Frontal cortex (tissue), 4 donors: ENCODE measurements around the gene TMEM240. TPM values are rescaled to one million over a fixed set of nuclear protein-coding genes. Genes with fewer than 3 reads are reported as not detected.
"Not testable (repeated sequence)": the region's sequence is repeated elsewhere in the genome, so short reads cannot be mapped to it uniquely, and the experiment has no call there.

Source experiments
- DNase-seq, 2 donors: peaks; one replicate each; pipeline ENCODE4 v3.0.0; 2012; ENCODE audit warnings: low spot score in 2 of 2
- FAIRE-seq: peaks from 2 replicates; lab custom pipeline; 2012; peaks lifted over from hg19 to GRCh38; lab: Jason Lieb, UNC
- total RNA-seq: library from RNA; depleted of rRNA; stranded (reverse); fragments of >200 nt; gene quantifications from one replicate; pipeline ENCODE4 v1.2.3, GENCODE V29; 2014
- donor health status: control.
- donor health status: control.
- donor health status: control.

The TMEM240 gene
- total RNA-seq, 1 donor from 2014 or later, result 16.3 TPM

DNA sequence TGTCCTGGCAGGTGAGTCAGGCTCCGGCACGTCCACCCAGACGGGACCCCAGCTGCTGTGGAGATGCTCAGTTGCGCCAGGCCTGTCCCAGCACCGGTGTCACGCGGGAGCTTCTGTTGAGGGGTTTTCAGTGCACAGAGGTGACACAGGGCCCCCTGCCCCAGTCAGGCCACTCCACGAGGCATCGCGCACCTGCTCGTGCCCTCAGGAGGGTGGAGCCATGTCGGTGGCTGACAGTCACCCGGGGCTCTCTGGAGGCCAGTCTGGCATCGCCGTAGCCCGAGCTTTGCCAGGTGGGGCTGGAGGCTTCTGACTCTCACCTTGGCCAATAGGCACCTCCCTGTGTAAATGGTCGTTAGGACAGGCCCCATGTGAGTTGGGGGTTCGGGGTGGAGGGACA is 11.1 kb downstream of the TMEM240 start:
- no peak for DNase-seq
- no peak for FAIRE-seq

GRCh38 chr1:1528301-1529267 is 11.8 kb downstream of the TMEM240 start:
- FAIRE-seq (no peak), DNase-seq (no peak)

GRCh38 chr1:1527092-1527816 is 13.2 kb downstream of the TMEM240 start:
- FAIRE-seq (no peak), DNase-seq (no peak)

DNA sequence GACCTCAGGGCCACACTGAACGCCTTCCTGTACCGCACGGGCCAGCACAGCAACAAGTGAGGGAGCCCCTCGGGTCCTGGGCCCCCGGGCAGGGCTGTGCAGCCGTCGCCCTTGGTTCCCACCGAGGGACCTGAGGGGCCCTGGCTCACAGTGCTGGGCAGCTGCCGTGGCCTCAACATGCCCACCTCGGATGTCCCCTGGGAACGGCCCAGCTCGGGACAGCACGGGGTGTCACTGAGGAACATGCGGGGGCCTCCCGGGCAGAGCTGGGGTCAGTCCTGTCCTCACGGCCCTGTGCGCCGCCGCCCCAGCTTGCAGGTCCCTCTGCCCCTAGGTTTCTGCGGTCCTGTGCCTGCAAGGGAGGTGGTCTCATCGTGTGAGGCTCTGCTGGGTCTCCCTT is 13.9 kb downstream of the TMEM240 start:
- not testable (repeated sequence) for FAIRE-seq, DNase-seq

DNA sequence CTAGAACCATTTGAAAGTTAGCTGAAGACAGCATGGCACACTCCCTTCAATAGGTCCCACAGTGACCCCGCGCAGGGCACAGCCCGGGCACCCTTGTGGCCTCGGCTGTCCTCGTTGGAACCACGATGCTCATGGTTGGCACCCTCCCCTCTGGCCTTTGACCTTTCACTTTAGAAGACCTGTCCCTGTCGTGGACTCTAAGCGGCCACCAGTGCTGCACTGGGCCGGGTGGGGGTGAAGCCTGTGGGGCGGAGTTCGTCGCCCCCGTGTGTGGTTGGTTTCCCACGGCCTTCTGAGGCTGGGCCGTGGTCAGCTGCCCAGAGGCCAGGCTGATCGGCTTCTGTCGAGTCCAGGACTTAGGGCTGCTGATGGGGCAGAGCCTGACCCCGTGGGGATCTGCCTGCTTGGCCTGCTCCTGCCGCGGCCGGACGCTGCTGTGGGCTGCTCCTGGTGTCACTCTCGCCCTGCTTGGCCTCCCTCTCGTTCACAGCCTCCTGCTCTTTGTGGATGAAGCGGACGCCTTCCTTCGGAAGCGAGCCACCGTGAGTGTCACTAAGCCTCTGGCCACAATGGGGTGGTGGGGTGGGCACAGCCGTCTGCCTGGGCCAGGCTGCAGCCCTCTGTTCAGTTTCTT is 15.6 kb downstream of the TMEM240 start:
- not testable (repeated sequence) for FAIRE-seq, DNase-seq

- not testable (repeated sequence) for FAIRE-seq, DNase-seq
These were observed 16.8 kb downstream of the TMEM240 start for GRCh38 chr1:1523651-1524050.

GRCh38 chr1:1523226-1523625 is 17.2 kb downstream of the TMEM240 start:
- not testable (repeated sequence) for FAIRE-seq

GRCh38 chr1:1522536-1522935 is 17.9 kb downstream of the TMEM240 start:
- FAIRE-seq, DNase-seq: not testable (repeated sequence)

More at GRCh38 chr1:1523226-1523625, 17.2 kb downstream of the TMEM240 start:
- DNase-seq, result not testable (repeated sequence)

GRCh38 chr1:1521331-1521730 is 19.1 kb downstream of the TMEM240 start:
- no peak for FAIRE-seq
- no peak for DNase-seq

DNA sequence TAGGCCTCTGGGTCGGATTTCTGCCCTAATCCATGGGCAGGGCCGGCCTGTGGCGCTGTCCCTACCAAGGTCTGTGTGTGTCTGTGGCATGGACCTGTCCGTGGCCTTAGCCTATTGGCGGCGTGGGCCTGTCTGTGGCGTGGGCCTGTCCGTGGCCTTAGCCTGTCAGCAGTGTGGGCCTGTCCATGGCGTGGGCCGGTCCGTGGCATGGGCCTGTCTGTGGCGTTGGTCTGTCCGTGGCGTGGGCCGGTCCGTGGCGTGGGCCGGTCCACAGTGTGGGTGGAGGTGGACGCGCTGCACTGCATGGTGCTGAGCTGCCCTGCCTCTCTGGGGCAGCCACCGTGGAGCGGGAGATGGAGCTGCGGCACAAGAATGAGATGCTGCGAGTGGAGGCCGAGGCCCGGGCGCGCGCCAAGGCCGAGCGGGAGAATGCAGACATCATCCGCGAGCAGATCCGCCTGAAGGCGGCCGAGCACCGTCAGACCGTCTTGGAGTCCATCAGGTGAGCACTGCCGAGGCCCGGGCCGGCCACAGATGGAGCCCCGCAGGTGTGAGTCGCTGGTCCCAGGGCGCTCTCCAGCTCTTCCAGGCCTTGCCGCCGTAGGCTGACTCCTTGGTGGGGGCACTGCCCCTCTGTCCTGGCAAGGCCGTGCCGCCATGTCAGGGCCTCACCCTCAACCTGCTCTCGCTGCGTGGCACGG is 20.5 kb downstream of the TMEM240 start:
- not testable (repeated sequence) for FAIRE-seq

DNA sequence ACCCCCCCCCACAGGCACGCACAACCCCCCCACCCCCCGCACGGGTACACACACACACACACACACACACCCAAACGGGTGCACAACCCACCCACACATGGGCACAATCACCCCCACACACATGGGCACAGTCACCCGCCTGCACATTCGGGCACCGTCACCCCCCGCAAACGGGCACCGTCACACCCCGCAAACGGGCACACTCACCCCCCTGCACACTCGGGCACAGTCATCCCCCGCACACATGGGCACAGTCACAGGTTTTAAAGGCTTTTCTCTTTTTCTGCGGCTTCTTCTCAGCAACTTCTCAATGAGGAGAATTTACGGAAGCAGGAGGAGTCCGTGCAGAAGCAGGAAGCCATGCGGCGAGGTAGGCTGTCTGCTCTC is 21.8 kb downstream of the TMEM240 start:
- FAIRE-seq, result not testable (repeated sequence)
- DNase-seq, result peak in 1 of 2 donors; percentile 34

More for the DNA sequence above, 20.5 kb downstream of the TMEM240 start:
- not testable (repeated sequence) for DNase-seq

DNA sequence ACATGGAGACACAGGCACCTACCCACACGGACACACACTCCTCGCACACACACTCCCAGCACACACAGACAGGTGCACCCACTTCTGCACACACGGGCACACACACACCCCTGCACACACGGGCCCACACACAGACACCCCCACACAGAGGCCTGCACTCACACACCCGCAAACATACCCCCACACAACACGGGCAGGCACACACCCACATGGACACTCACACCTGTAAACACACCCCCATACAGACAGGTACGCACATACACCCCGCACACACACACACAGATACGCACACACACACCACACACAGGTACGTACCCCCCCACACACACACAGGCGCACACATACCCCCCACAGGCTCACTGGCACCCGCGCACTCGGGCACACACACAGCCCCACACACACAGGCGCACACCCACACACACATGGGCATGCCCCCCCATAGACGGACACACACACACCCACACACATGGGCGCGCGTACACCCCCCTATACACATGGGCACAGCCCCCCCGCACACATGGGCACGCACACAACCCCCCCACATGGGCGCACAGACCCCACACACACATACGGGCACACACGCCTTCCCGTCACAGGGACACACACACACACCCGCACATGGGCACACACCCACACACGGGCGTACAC is 22.3 kb downstream of the TMEM240 start:
- FAIRE-seq (no peak), DNase-seq (no peak)

DNA sequence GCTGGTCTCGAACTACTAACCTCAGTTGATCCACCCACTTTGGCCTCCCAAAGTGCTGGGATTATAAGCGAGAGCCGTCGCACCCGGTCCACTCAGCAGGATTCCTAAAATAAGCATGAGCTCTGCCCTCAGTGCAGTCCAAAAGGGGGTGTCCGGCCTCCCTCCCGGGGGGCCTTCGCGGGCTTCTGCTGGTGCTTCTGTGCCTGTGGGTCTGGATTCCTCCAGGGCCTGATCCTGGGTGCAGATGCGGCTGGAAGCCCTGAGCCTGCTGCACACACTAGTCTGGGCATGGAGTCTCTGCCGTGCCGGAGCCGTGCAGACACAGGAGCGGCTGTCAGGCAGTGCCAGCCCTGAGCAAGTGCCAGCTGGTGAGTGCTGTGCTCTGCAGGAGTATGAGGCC is 23.5 kb downstream of the TMEM240 start:
- not testable (repeated sequence) for FAIRE-seq, DNase-seq

DNA sequence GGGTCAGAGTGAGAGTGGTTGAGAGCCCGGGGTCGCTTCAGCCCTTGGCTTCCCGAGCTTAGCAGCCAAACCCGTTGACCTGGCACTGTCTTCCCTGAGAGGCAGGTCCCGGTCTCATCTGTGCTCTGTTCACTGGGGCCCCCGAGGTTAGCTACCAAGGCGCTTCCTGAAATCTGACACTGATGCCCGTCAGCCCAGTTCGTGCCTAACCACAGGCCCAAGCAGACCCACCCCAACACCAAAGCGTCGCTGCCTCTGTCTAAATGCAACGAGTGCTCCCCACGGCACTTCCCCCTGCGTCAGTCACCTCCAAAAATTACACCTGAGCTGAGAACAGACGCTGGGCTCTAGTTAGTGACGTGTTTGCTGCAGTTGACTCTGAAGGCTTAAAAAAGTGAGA is 26.0 kb downstream of the TMEM240 start:
- DNase-seq, FAIRE-seq: not testable (repeated sequence)

GRCh38 chr1:1513675-1514074 is 26.7 kb downstream of the TMEM240 start:
- FAIRE-seq, DNase-seq: not testable (repeated sequence)

GRCh38 chr1:1512425-1512824 is 28.0 kb downstream of the TMEM240 start:
- DNase-seq, FAIRE-seq: not testable (repeated sequence)

GRCh38 chr1:1511533-1512285 is 28.7 kb downstream of the TMEM240 start, which contains the start of gene ATAD3A:
Gene ATAD3A (plus strand): TSS chr1:1512162. CDS start chr1:1512269, 107 bp downstream.
- FAIRE-seq (no peak), DNase-seq (peak; percentile 99 to 100)

GRCh38 chr1:1510912-1511532 is 29.4 kb downstream of the TMEM240 start:
- DNase-seq, result no peak
- FAIRE-seq, result no peak
